CD14-positive monocyte (primary cell): ENCODE results near the gene AFF3. TPM values are rescaled to one million over a fixed set of nuclear protein-coding genes. Genes with fewer than 3 reads are reported as not detected.
A peak's percentile ranks its signal among the peaks of the same experiment; 100 is the strongest.

Source experiments
- DNase-seq, 3 donors: peaks; one replicate each; pipeline ENCODE4 v3.0.0-alpha.2; 2011 to 2022
- H2AFZ ChIP-seq: 2 replicates; pipeline ENCODE4 v1.6.0; 2012; ENCODE audit warnings: mild to moderate bottlenecking, low read depth, low read length, inconsistent platforms; ENCODE audit not compliant: insufficient read depth, poor library complexity, severe bottlenecking
- H3K27ac ChIP-seq, 2 donors: 1 replicate in 1 of 2; 2 replicates in 1 of 2; pipeline ENCODE4 v1.5.1; 2012 to 2013; ENCODE audit warnings: low read length in 2 of 2, control low read depth in 1 of 2, inconsistent platforms in 1 of 2, low read depth in 1 of 2, mild to moderate bottlenecking in 1 of 2
- H3K27me3 ChIP-seq, 2 donors: one replicate each; pipeline versions ENCODE4 v1.6.0 to v1.6.1; 2011 to 2013; ENCODE audit warnings: low read length in 2 of 2; ENCODE audit not compliant: control insufficient read depth in 2 of 2, insufficient read depth in 2 of 2
- H3K36me3 ChIP-seq, 2 donors: replicated peaks in 1 of 2; 1 replicate in 1 of 2; 2 replicates in 1 of 2; pipeline versions ENCODE4 v1.5.1 to v1.6.1; 2012 to 2013; ENCODE audit warnings: low read length in 2 of 2, control low read depth in 1 of 2, inconsistent platforms in 1 of 2, mild to moderate bottlenecking in 1 of 2; ENCODE audit not compliant: insufficient read depth in 2 of 2, control insufficient read depth in 1 of 2
- H3K4me1 ChIP-seq, 2 donors: 1 replicate in 1 of 2; 2 replicates in 1 of 2; pipeline versions ENCODE4 v1.5.1 to v1.6.1; 2012 to 2013; ENCODE audit warnings: low read length in 2 of 2, control low read depth in 1 of 2, inconsistent platforms in 1 of 2, mild to moderate bottlenecking in 1 of 2, moderate library complexity in 1 of 2; ENCODE audit not compliant: insufficient read depth in 2 of 2, control insufficient read depth in 1 of 2
- H3K4me2 ChIP-seq: replicated peaks from 2 replicates; pipeline ENCODE3; 2012; ENCODE audit warnings: low read length, moderate library complexity, mild to moderate bottlenecking; ENCODE audit not compliant: poor library complexity, severe bottlenecking; ENCODE audit errors: extremely low read depth
- H3K4me3 ChIP-seq, 3 experiments: fragments of 200-600 bp in 1 of 3; sonication (generic) in 1 of 3; replicated peaks in 1 of 3; 1 replicate in 2 of 3; 2 replicates in 1 of 3; pipeline ENCODE4 v1.5.1; 2011 to 2013; ENCODE audit warnings: low read length in 3 of 3, mild to moderate bottlenecking in 3 of 3, control low read depth in 2 of 3, low read depth in 2 of 3, inconsistent platforms in 1 of 3, moderate library complexity in 1 of 3
- H3K79me2 ChIP-seq: 2 replicates; pipeline ENCODE4 v1.6.0; 2012; ENCODE audit warnings: mild to moderate bottlenecking, control low read depth, inconsistent platforms, low read length, moderate library complexity; ENCODE audit not compliant: insufficient read depth
- H3K9ac ChIP-seq: 2 replicates; pipeline ENCODE4 v1.6.0; 2017; ENCODE audit warnings: low read length, mild to moderate bottlenecking; ENCODE audit not compliant: insufficient read depth, poor library complexity, severe bottlenecking
- H3K9me3 ChIP-seq, 2 donors: replicated peaks in 1 of 2; 1 replicate in 1 of 2; 2 replicates in 1 of 2; pipeline versions ENCODE4 v1.5.1 to v1.6.1; 2012 to 2013; ENCODE audit warnings: low read length in 2 of 2, control low read depth in 1 of 2; ENCODE audit not compliant: control insufficient read depth in 1 of 2, insufficient read depth in 1 of 2
- H4K20me1 ChIP-seq: 2 replicates; pipeline ENCODE4 v1.6.0; 2012; ENCODE audit warnings: mild to moderate bottlenecking, low read length, control low read depth, moderate library complexity; ENCODE audit not compliant: insufficient read depth
- H3K27ac Mint-ChIP-seq, 7 donors: one replicate each; pipeline ENCODE4 v1.8.0; 2020; ENCODE audit warnings: mild to moderate bottlenecking in 7 of 7, mixed read lengths in 7 of 7, moderate library complexity in 6 of 7, inconsistent platforms in 2 of 7
- H3K27me3 Mint-ChIP-seq, 3 donors: one replicate each; pipeline ENCODE4 v1.8.0; 2021 to 2022; ENCODE audit warnings: low read depth in 3 of 3, mild to moderate bottlenecking in 3 of 3, mixed read lengths in 3 of 3, moderate library complexity in 3 of 3, inconsistent platforms in 1 of 3
- H3K36me3 Mint-ChIP-seq, 2 donors: one replicate each; pipeline ENCODE4 v1.8.0; 2020; ENCODE audit warnings: mixed read lengths in 2 of 2, inconsistent platforms in 1 of 2, mild to moderate bottlenecking in 1 of 2
- H3K4me1 Mint-ChIP-seq: one replicate; pipeline ENCODE4 v1.8.0; 2020; ENCODE audit warnings: mild to moderate bottlenecking, mixed read lengths
- H3K4me3 Mint-ChIP-seq, 2 donors: one replicate each; pipeline ENCODE4 v1.8.0; 2020; ENCODE audit warnings: mild to moderate bottlenecking in 2 of 2, mixed read lengths in 2 of 2, moderate library complexity in 1 of 2
- H3K9me3 Mint-ChIP-seq, 7 donors: one replicate each; pipeline ENCODE4 v1.8.0; 2020 to 2022; ENCODE audit warnings: mixed read lengths in 7 of 7, mild to moderate bottlenecking in 6 of 7, moderate library complexity in 6 of 7, inconsistent platforms in 2 of 7
- CTCF ChIP-seq: fragments of 200-600 bp; IDR thresholded peaks from one replicate; pipeline ENCODE4 v1.8.0; 2022; ENCODE audit warnings: antibody characterized with exemption, mild to moderate bottlenecking
- WGBS: methylation state at CpG from one replicate; pipeline ENCODE4 v1.1.5; 2013; ENCODE audit warnings: missing lambda C conversion rate; ENCODE audit not compliant: insufficient coverage; 5-methylcytosine and 5-hydroxymethylcytosine counted together
- intact Hi-C, 2 donors: fragments of 100-400 bp; cut with micrococcal nuclease; formaldehyde crosslinking; loops; one replicate each; pipeline versions ENCODE4 v1.15.0 to v1.15.1; 2023
- polyA plus RNA-seq, 3 donors: library from polyadenylated mRNA; depleted of rRNA in 1 of 3; unstranded in 2 of 3; stranded (reverse) in 1 of 3; fragments of 300-500 nt in 2 of 3; fragments of >200 nt in 1 of 3; fragmentation: Illumina TruSeq in 2 of 3; gene quantifications; 1 replicate in 2 of 3; 2 replicates in 1 of 3; pipeline ENCODE4 v1.2.3, GENCODE V29; 2012 to 2021

The AFF3 gene
- polyA plus RNA-seq, 3 donors, result 0.17 to 4.1 (median 0.49) TPM

GRCh38 chr2:100186126-100186525 is 43.7 kb upstream of the AFF3 start:
- Histone ChIP-seq H3K4me2 (no peak overlapping the region), H3K36me3 (no peaks in the 10 kb centered on the region), H3K4me3 (no peak overlapping the region), H3K9ac (no peak overlapping the region), H3K9me3 (no peaks in the 10 kb centered on the region), H4K20me1 (no peaks in the 10 kb centered on the region), H2AFZ (no peak overlapping the region), H3K27ac (no peak overlapping the region), H3K4me1 (peaks cover 41 to 45% of the 10 kb centered on the region in 2 donors), H3K27me3 (no peaks in the 10 kb centered on the region), H3K79me2 (no peaks in the 10 kb centered on the region)
- intact Hi-C loops, result loop anchor here in 1 of 2 donors (5.0 kb wide), 1 partner anchor 56 kb away; no protein-coding TSS in a partner anchor
- no peak overlapping the region for H3K4me3 Mint-ChIP-seq
- H3K4me1 Mint-ChIP-seq, result peaks cover 53% of the 10 kb centered on the region
- WGBS, result 98% methylated on average over 4 of the region's 8 CpGs
- no peaks in the 10 kb centered on the region for H3K36me3 Mint-ChIP-seq
- DNase-seq, result no peak
- H3K27ac Mint-ChIP-seq, result peak overlapping the region in 3 of 7 donors; percentile 25 to 43 (median 38)
- no peak for TF ChIP-seq CTCF
- H3K27me3 Mint-ChIP-seq, result no peaks in the 10 kb centered on the region
- peaks cover 0 to 4% (median 0%) of the 10 kb centered on the region in 7 donors for H3K9me3 Mint-ChIP-seq

DNA sequence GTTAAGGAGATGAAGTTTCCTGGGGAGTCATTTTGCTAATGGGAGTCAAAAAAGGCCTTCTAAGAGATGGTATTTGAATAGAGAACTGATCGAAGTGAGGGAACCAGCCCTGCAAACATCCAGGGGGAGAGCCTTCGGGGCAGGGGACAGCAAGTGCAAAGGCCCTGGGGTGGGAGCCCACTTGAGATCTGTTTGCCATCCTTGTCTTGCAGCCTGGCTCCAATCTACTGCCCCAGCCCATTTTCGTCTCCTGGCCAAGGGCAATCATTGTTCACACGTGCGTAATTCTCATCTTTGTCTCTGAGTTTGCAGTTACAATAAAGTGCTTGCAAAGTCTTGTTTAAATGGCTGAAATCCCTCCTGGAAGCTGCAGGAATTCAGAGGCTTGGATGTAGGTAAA is 43.1 kb upstream of the AFF3 start:
- Histone ChIP-seq H3K27ac (peak overlapping the region in 1 of 2 donors; percentile 71), H2AFZ (no peak overlapping the region), H3K27me3 (no peaks in the 10 kb centered on the region), H3K4me2 (no peak overlapping the region), H3K4me1 (peaks cover 38 to 41% of the 10 kb centered on the region in 2 donors), H4K20me1 (no peaks in the 10 kb centered on the region), H3K4me3 (no peak overlapping the region), H3K36me3 (no peaks in the 10 kb centered on the region), H3K9ac (no peak overlapping the region), H3K9me3 (no peaks in the 10 kb centered on the region), H3K79me2 (no peaks in the 10 kb centered on the region)
- 96% methylated on average over 3 of the region's 5 CpGs for WGBS
- Mint-ChIP-seq H3K9me3 (peaks cover 0 to 2% (median 0%) of the 10 kb centered on the region in 7 donors), H3K36me3 (no peaks in the 10 kb centered on the region), H3K4me1 (peaks cover 47% of the 10 kb centered on the region), H3K27me3 (no peaks in the 10 kb centered on the region), H3K4me3 (no peak overlapping the region), H3K27ac (peak overlapping the region in 5 of 7 donors; percentile 75 to 91 (median 80))
- DNase-seq, result no peak
- TF ChIP-seq CTCF, result no peak
- intact Hi-C loops, result loop anchor here in 1 of 2 donors (2.0 to 5.0 kb wide), 2 partner anchors 19 to 57 kb away; no protein-coding TSS in a partner anchor
